ENCODE data around the gene KRTAP4-3. TPM values are rescaled to one million over a fixed set of nuclear protein-coding genes. Genes with fewer than 3 reads are reported as not detected.
A peak's percentile ranks its signal among the peaks of the same experiment; 100 is the strongest.

KRTAP4-3 gene
- total and polyA plus RNA-seq, 2 of the 13 experiments (the other 11 are each of a cell fraction or from before 2014, with no cell fraction given), result not detected

- TF ChIP-seq KMT2A (CRISPR knock-in tag; IDR thresholded peaks at IDR 0.05) (no peak), ZNF446 (CRISPR knock-in tag; IDR thresholded peaks at IDR 0.05) (no peak)
Observed at GRCh38 chr17:41153856-41154255, 14.2 kb downstream of the KRTAP4-3 start (continued).

DNA sequence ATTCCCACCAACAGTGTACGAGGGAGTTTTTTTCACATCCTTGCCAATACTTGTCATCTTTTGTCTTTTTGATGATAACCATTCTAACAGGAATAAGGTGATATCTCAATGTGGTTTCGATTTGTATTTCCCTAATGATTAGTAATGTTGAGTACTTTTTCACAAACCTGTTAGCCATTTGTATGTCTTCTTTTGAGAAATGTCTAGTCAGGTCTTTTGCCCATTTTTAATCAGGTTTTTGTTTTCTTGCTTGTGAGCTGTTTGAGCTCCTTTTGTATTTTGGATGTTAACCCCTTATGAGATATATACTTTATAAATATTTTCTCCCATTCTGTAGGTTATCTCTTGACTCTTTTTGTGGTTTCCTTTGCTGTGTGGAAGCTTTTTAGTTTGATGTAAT lies 16.5 kb downstream of the KRTAP4-3 start:
- CTCF ChIA-PET (ENCODE audit: low intra/inter-chr PET ratio, low total read pairs), result no interaction called here
- ATAC-seq, result no peak
- no peak for DNase-seq (ENCODE audit: low spot score)
- Histone ChIP-seq H3K79me2 (ENCODE audit: insufficient read depth, low read length) (no peaks in the 10 kb centered on the region), H3K27me3 (ENCODE audit: control insufficient read depth in 1 of 2, insufficient read depth in 2 of 2, low read length in 2 of 2) (no peaks in the 10 kb centered on the region; a peak in 1 of 5 replicates), H3K9ac (ENCODE audit: insufficient read depth, low read depth, low read length) (no peak overlapping the region), H3K4me2 (ENCODE audit: low read depth, low read length) (no peak overlapping the region), H3K4me3 (replicated peaks in 1 of 3; ENCODE audit: insufficient read depth in 1 of 3, low read depth in 2 of 3, low read length in 3 of 3) (no peak overlapping the region), H3K9me3 (ENCODE audit: low read length) (no peaks in the 10 kb centered on the region), H2AFZ (ENCODE audit: low read length) (no peak overlapping the region), H3K4me1 (ENCODE audit: insufficient read depth, low read length) (no peaks in the 10 kb centered on the region), H3K36me3 (replicated peaks in 1 of 2; ENCODE audit: control insufficient read depth in 1 of 2, insufficient read depth in 2 of 2, low read length in 2 of 2) (no peaks in the 10 kb centered on the region), H3K27ac (ENCODE audit: extremely low read length, insufficient read depth, low read length) (no peak overlapping the region), H4K20me1 (ENCODE audit: insufficient read depth, low read length) (no peaks in the 10 kb centered on the region)
- in situ Hi-C loops (cut with HindIII; ENCODE audit: extremely low pct_ligation_motif_present, low pct_unique_long_range_greater_than_20kb), result no loop called here
- WGBS (ENCODE audit: low lambda C conversion rate), result 17% methylated on average over 2 of the region's 2 CpGs
- no peak for TF ChIP-seq PHB2 (IDR thresholded peaks at IDR 0.05; ENCODE audit: partially characterized antibody)
- TF ChIP-seq ZNF616 (CRISPR knock-in tag; IDR thresholded peaks at IDR 0.05; ENCODE audit: low read depth), result no peak
- TF ChIP-seq MAFK (conservative IDR thresholded peaks at IDR 0.05 in 1 of 2, IDR thresholded peaks at IDR 0.05 in 1 of 2; ENCODE audit: low read length in 2 of 2), result peak; percentile 58 to 79
- TF ChIP-seq, protein P1, sequence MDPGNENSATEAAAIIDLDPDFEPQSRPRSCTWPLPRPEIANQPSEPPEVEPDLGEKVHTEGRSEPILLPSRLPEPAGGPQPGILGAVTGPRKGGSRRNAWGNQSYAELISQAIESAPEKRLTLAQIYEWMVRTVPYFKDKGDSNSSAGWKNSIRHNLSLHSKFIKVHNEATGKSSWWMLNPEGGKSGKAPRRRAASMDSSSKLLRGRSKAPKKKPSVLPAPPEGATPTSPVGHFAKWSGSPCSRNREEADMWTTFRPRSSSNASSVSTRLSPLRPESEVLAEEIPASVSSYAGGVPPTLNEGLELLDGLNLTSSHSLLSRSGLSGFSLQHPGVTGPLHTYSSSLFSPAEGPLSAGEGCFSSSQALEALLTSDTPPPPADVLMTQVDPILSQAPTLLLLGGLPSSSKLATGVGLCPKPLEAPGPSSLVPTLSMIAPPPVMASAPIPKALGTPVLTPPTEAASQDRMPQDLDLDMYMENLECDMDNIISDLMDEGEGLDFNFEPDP (CRISPR knock-in tag; conservative IDR thresholded peaks at IDR 0.05), result no peak
- TF ChIP-seq, protein P2, sequence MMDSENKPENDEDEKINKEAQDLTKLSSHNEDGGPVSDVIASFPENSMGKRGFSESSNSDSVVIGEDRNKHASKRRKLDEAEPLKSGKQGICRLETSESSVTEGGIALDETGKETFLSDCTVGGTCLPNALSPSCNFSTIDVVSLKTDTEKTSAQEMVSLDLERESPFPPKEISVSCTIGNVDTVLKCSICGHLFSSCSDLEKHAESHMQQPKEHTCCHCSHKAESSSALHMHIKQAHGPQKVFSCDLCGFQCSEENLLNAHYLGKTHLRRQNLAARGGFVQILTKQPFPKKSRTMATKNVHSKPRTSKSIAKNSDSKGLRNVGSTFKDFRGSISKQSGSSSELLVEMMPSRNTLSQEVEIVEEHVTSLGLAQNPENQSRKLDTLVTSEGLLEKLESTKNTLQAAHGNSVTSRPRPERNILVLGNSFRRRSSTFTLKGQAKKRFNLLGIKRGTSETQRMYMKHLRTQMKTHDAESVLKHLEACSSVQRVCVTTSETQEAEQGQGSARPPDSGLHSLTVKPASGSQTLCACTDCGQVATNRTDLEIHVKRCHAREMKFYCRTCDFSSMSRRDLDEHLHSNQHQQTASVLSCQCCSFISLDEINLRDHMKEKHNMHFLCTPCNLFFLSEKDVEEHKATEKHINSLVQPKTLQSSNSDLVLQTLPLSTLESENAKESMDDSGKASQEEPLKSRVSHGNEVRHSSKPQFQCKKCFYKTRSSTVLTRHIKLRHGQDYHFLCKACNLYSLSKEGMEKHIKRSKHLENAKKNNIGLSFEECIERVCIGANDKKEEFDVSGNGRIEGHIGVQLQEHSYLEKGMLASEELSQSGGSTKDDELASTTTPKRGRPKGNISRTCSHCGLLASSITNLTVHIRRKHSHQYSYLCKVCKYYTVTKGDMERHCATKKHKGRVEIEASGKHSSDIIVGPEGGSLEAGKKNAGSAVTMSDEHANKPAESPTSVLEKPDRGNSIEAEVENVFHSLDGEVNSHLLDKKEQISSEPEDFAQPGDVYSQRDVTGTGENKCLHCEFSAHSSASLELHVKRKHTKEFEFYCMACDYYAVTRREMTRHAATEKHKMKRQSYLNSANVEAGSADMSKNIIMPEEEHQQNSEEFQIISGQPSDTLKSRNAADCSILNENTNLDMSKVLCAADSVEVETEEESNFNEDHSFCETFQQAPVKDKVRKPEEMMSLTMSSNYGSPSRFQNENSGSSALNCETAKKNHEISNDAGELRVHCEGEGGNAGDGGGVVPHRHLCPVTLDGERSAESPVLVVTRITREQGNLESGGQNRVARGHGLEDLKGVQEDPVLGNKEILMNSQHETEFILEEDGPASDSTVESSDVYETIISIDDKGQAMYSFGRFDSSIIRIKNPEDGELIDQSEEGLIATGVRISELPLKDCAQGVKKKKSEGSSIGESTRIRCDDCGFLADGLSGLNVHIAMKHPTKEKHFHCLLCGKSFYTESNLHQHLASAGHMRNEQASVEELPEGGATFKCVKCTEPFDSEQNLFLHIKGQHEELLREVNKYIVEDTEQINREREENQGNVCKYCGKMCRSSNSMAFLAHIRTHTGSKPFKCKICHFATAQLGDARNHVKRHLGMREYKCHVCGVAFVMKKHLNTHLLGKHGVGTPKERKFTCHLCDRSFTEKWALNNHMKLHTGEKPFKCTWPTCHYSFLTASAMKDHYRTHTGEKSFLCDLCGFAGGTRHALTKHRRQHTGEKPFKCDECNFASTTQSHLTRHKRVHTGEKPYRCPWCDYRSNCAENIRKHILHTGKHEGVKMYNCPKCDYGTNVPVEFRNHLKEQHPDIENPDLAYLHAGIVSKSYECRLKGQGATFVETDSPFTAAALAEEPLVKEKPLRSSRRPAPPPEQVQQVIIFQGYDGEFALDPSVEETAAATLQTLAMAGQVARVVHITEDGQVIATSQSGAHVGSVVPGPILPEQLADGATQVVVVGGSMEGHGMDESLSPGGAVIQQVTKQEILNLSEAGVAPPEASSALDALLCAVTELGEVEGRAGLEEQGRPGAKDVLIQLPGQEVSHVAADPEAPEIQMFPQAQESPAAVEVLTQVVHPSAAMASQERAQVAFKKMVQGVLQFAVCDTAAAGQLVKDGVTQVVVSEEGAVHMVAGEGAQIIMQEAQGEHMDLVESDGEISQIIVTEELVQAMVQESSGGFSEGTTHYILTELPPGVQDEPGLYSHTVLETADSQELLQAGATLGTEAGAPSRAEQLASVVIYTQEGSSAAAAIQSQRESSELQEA (CRISPR knock-in tag; IDR thresholded peaks at IDR 0.05; ENCODE audit: not compliant biosample characterization), result no peak
- TF ChIP-seq, protein P3, sequence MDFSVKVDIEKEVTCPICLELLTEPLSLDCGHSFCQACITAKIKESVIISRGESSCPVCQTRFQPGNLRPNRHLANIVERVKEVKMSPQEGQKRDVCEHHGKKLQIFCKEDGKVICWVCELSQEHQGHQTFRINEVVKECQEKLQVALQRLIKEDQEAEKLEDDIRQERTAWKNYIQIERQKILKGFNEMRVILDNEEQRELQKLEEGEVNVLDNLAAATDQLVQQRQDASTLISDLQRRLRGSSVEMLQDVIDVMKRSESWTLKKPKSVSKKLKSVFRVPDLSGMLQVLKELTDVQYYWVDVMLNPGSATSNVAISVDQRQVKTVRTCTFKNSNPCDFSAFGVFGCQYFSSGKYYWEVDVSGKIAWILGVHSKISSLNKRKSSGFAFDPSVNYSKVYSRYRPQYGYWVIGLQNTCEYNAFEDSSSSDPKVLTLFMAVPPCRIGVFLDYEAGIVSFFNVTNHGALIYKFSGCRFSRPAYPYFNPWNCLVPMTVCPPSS (IDR thresholded peaks at IDR 0.05), result no peak
- no peak for TF ChIP-seq ZBTB38 (CRISPR knock-in tag; IDR thresholded peaks at IDR 0.05)
- no peak for TF ChIP-seq ZNF75D (CRISPR knock-in tag; IDR thresholded peaks at IDR 0.05; ENCODE audit: borderline replicate concordance)
- peak; percentile 50; the same call in 1 of the 2 replicates for TF ChIP-seq MAFF (IDR thresholded peaks at IDR 0.05; ENCODE audit: low read depth, low read length)
- POLR2A ChIA-PET, result no interaction called here
- no TSS peak for BruUV-seq (replicated peaks)
- intact Hi-C loops (cut with micrococcal nuclease; ENCODE audit: unreplicated experiment), result no loop called here
- no peak for FAIRE-seq

Measured in HepG2 (cell line).